Measurements from ENCODE around the gene DELE1. TPM values are rescaled to one million over a fixed set of nuclear protein-coding genes. Genes with fewer than 3 reads are reported as not detected.
A peak's percentile ranks its signal among the peaks of the same experiment; 100 is the strongest.

Gene DELE1
- 72.4 TPM for total RNA-seq

GRCh38 chr5:141923448-141924313, at the start of gene DELE1:
Gene DELE1 (plus strand): TSS chr5:141923871. CDS start chr5:141923942, 71 bp downstream.
- DNase-seq (ENCODE audit: low spot score): peak; percentile 93

DNA sequence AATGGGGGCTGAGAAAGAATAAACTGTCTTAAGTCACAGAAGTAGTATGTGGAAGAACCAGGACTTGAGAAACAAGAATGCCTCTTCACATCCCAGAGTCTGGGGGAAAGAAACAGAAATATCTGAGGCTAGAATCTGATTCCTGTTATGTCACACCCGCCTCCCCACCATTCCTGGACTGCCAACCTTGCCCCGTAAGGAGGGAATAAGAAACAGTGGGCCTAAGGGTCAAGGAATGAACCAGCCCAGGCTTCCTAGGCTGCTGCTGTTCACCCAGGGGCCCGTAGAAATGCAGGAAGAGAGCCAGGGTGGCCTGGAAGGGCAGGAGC, 49.8 kb upstream of the DELE1 start:
- no peak for DNase-seq (ENCODE audit: low spot score)

DNA sequence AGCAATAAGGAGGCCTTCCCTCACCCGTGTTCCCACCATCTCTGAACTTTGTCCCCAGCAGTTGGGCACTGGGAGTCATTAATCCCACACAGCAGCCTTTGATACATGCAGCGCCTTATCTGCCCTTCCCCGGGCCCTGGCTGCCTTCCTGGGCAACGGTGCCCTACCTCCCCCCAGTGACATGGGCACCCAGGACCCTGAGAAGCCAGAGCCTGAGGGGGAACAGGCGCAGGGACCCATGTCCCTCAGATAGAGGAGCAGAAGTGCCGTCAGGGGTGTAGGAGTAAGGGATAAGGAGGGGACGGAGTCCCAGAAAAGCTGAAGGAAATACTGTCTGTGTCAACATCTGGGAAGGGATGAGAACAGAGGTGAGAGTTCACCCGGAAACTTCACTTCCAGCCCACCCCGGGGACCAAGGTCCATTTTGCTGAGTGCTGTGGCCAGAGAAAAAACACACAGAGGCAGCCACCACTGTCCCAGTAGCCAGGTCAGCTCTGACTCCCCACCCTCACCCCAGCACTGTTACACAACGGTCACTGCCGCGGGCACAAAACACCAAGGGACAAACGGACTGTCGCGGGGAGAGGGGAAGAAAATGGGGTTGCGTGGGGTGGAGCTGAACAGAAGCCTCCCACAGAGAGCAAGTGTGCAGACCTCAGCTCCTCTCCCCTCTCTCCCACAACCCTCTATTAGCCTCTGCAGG, 49.3 kb upstream of the DELE1 start:
- DNase-seq (ENCODE audit: low spot score): peak; percentile 61

- no peak for DNase-seq (ENCODE audit: low spot score)
Measured at GRCh38 chr5:141875022-141875740, 48.5 kb upstream of the DELE1 start.

DNA sequence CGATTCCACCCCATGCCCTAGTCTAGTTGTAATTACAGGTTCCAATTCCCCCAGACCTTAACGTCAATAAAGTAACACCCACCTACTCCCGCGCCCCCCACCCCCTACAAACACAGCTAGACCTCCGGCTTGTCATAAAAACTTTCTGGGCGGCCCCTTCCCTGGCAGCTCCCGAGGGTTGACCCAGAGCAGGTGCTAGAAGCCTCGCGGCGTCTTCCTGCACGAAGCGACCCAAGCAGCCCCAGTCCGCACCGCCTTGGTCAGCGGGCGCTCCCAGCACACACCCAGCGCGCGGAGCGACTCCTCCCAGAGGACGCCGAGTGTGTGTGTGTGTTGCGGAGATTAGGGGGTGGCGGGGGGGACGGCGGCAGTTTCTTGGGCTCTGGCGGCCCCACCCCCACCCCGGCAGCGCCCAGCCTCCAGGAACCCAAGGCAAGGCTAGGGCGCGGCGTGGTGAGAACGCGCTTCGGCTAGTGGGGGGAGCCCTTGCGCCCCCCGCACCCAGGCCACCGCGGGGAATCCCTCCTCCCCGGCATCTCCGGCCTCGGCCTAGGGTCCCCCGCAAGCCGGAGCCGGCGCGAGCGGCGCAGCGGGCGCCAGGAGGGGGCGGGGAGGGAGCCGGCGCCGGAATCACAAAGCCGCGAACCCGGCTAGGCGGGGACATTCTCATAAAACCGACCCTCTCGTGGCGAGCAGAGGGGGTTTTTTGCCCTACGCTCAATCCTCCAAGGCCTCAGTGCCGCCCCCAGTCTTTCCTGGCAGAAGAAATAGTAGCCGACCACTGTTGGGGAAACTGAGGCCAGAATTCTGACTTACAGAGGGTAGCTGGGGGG, 47.7 kb upstream of the DELE1 start:
- DNase-seq (ENCODE audit: low spot score): peak; percentile 48

DNA sequence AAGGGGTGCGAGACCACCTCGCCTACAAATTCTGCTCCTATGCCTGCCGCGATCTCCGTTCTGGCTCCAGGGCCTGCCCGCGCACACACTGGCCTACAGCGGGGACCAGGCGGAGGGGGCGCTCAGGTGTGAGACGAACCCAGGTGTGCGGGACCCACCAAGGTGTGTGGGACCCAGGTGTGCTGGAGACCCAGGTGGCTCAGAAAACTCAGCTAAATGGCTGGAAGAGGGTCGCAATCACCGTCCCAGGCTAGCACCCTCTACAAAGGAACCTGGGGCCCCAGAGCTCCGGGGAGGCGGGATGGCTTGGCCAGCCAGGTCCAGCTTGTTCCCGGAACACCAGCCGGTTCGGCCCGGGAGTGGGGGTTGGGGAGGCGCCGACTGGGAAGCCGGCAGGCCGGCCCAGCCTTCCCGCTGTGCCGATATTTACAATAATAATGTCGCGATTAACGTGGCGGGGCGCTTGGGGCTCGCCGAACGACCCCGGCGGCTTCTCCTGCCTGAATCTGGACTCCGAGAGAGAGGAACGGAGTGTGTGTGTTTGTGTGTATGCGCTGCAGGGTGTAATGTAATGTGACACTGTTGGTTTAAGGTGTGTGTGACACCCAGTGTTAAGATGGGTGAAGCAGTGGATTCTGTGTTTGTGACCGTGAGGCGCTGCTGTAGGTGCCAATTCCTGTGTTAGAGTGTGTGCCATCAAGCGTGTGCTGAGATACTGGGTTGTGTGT, 46.9 kb upstream of the DELE1 start:
- peak; percentile 42 for DNase-seq (ENCODE audit: low spot score)

DNA sequence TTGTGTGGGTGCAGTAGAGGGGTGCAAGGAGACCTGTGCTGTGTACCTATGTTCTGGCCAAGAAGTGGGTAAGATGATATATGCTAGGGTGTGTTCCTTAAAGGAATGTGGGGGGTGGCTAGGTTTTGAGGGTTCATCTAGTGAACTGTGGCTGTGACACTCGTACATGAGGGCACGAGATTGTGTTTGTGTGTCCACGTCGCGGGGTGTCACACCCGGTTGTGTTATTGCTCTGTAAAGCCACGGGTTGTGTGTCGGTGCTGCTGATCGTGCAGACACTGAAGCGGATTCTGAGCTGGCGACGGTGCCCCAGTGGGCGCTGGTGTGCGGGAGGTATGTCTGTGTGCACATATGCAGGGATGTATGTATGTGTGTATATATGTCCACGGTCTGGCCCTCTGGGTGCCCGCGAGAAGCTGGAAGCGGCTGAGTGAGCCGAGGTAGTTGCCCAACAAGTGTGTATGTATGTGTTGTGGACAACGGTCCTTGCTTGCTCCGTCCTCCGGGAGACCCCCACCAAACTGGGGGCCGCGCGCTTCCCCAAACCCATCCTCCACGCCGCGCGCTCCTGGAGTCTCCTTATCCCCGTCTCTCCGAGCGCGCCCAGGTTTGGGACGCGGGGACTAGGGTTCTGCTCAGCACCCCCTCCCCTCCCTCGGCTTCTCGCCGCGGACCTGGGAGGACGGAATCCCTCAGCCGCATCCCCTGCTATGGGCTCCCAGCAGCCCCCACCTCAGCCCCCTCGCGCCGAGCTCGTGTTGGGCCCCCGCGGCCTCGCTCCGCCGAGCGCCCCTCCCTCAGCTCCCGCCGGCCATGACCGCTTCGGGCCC, 46.1 kb upstream of the DELE1 start:
- DNase-seq (ENCODE audit: low spot score): no peak

DNA sequence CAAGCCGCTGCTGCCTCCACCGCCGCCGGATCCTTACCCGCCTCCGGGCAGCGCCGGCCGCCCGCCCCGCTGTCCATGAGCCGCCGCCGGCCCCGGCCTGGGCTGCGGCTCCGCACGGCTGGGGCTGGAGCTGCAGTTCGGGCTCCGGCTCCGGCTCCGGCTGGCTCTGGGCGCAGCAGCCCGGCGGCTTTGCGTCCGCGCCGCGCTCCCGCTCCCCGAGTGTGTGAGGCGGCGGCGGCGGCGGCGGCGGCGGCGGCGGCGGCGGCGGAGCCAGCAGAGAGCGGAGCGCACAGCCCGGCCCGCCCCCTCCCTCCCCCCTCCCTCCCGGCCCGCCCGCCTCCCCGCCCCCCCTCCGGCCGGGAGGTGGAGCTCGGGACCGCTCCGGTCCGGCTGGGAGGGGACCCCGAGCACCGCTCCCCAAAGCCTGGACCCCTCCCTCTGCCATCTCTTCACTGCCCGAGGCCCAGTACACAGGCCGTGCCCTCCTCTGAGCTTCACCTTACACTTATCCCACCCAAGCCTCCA, 45.4 kb upstream of the DELE1 start, which contains the start of gene PCDH1:
Gene PCDH1 (minus strand): TSS at position 225 of the 525 bp plus-strand sequence. CDS start 148 bp downstream, at position 77.
- DNase-seq (ENCODE audit: low spot score): peak; percentile 29

DNA sequence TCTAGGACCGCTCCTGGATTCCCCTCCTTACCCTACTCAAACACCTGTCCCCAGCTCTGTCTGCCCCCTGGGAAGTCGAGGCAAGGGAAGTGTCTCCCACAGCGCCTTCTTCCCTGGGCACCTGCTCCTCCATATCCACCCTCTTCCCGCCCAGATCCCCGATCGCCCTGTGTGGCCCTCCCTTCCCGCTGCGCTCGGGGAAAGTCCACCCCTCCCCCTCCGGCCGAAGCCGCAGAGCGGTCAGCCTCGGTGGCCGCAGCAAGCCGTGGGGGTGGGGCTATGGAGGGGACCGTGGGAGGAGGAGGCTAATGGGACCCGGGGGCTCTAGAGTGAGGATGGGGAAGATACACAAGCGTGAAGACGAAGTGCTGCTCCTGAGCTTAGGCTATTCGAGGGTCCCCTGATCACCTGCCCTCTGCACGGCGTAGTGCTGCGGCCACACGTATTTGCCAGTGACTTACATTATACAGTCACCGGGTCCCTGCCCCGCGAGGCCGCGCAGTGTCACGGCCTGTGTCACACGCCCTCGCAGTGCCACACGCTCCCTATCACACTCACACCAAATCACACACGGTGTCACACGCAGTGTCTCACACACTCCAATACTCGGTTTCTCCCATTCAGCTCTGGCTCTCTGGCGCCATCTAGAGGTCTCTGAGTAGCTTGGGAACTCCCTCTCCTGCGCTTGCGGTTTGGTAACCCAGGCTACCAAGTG, 44.8 kb upstream of the DELE1 start:
- DNase-seq (ENCODE audit: low spot score): peak; percentile 95

- no peak for DNase-seq (ENCODE audit: low spot score)
Measured at GRCh38 chr5:141879426-141879759, 44.3 kb upstream of the DELE1 start.

DNA sequence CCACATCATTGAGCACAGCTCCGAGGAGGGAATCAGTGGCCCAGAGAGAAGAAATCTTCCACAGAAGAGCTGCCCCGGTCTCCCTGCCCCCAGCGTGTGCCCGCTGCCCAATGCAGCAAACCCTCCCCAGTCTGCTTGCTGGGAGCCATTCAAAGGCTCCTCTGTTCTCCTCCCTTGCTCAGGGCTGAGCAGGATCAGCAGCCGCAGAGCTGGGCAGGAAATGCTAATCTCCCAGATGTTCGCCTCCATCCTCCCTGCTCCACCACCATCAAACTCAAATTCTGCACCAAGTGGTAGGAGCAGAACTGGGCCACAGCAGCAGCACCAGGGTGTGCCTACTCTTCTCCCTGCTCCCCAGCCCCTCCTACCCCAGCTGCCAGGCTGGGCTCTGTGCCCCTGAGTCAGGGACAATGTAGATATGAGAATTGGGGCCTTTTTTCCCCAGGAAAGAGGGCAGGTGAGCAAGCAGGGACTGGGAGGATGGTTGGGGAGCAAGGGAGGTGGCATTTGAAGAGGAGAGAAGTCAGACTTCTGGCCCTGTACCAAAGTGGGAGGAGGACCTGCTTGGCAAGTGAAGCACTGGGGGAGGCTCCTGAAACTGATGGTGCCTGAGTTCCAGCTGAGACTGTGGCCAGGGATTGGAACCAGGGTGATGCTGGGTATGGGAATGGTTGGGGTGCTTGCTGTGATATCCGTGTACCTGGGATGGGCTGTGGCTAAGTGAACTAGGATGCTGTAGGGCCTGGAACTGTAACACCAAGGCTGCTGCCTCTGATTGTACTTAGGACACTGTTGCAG, 43.5 kb upstream of the DELE1 start:
- no peak for DNase-seq (ENCODE audit: low spot score)

DNA sequence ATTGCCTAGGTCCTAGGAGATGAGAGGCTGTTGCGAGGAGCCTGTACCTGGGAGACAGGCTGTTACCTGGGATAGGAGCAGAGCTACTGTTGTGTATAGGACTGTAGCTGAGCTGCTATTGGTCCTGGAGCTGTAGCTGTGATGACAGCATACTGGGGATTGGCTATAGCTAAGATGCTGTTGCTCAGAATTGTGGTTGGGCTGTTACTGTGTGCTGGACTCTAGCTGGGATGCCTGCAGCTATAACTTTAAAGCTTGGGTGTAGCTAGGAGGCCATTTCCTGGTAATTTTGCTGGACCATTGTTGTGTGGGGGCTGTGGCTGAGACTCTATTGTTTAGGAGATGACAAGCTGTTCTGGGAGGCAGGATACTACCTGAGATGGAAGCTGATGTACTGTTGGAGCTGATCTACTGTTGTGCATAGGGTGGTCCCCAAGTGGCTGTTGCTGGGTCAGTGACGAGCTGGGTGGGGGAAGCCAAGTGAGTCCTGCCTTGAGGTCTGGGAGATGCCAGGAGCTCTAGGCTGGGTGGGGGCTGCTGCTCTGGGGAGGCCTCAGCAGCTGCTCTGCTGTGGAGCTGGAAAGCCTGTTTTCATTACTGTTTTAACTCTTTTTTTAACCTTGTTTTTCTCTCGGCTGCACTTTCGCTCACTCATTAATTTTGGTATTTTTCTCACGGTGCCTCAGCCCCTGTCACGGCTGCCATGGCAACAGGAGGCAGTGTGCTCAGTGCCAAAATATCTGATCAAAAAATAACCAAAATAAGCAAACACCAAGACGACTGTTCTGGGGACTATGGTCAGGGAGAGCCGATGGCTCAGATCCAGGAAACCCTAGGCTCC, 42.5 kb upstream of the DELE1 start:
- no peak for DNase-seq (ENCODE audit: low spot score)

- DNase-seq (ENCODE audit: low spot score): no peak
Measured at GRCh38 chr5:141881886-141882285, 41.8 kb upstream of the DELE1 start.

GRCh38 chr5:141882594-141883183, 41.0 kb upstream of the DELE1 start:
- DNase-seq (ENCODE audit: low spot score): no peak

- DNase-seq (ENCODE audit: low spot score): peak; percentile 50
Measured at GRCh38 chr5:141883184-141883891, 40.3 kb upstream of the DELE1 start.

GRCh38 chr5:141883892-141884318, 39.8 kb upstream of the DELE1 start:
- DNase-seq (ENCODE audit: low spot score): no peak

All from mucosa of gallbladder (tissue), 1 donor.